Measurements from ENCODE around the gene MAML2. TPM values are rescaled to one million over a fixed set of nuclear protein-coding genes. Genes with fewer than 3 reads are reported as not detected.

The MAML2 gene
- total RNA-seq, 1 experiment from 2014 or later: 2.7 TPM

- Histone ChIP-seq H4K91ac (ENCODE audit: insufficient read length, low read depth, low read length) (no peak overlapping the region), H3K27me3 (ENCODE audit: insufficient read depth, low read length) (no peaks in the 10 kb centered on the region), H3K79me2 (ENCODE audit: insufficient read depth, low read length) (no peaks in the 10 kb centered on the region; the same call in 1 of the 2 replicates), H3K14ac (ENCODE audit: insufficient read depth, low read length) (no peak overlapping the region), H2BK20ac (ENCODE audit: low read depth, low read length, poor library complexity, severe bottlenecking) (no peak overlapping the region), H2BK120ac (ENCODE audit: low read depth, low read length, poor library complexity, severe bottlenecking) (no peak overlapping the region), H3K23me2 (ENCODE audit: insufficient read length, low read depth, low read length, poor library complexity, severe bottlenecking) (no peaks in the 10 kb centered on the region), H3K4ac (ENCODE audit: low read depth, low read length) (no peak overlapping the region), H2AK5ac (ENCODE audit: insufficient read length, low read length) (no peak overlapping the region), H4K20me1 (ENCODE audit: control insufficient read depth, insufficient read depth, insufficient read length) (no peaks in the 10 kb centered on the region), H3K23ac (ENCODE audit: insufficient read length, low read depth, low read length) (no peak overlapping the region), H3K18ac (ENCODE audit: insufficient read length, low read depth, low read length) (no peak overlapping the region), H4K8ac (replicated peaks; ENCODE audit: insufficient read length, low read depth, low read length) (no peak overlapping the region), H3K9me3 (ENCODE audit: control insufficient read depth, low read depth, low read length) (no peaks in the 10 kb centered on the region), H3K56ac (ENCODE audit: insufficient read length, low read depth, low read length) (no peak overlapping the region), H3K9ac (ENCODE audit: extremely low read depth, insufficient read length, low read length) (no peak overlapping the region), H3K4me1 (ENCODE audit: insufficient read depth, low read length) (peaks cover 20% of the 10 kb centered on the region), H2BK12ac (ENCODE audit: insufficient read length, low read depth, low read length) (no peak overlapping the region), H3K79me1 (ENCODE audit: insufficient read depth, low read depth, low read length, poor library complexity, severe bottlenecking) (no peaks in the 10 kb centered on the region), H3T11ph (ENCODE audit: low read length) (no peak overlapping the region), H3K4me2 (ENCODE audit: insufficient read depth, insufficient read length, low read length) (no peak overlapping the region), H2BK5ac (ENCODE audit: insufficient read length, low read length) (no peak overlapping the region), H4K5ac (ENCODE audit: insufficient read length, low read depth, low read length) (no peak overlapping the region), H3K27ac (ENCODE audit: insufficient read length, low read depth, low read length) (no peak overlapping the region), H2AFZ (ENCODE audit: low read length) (no peak overlapping the region), H2BK15ac (ENCODE audit: low read depth, low read length) (no peak overlapping the region)
- Mint-ChIP-seq H3K9me3 (no peaks in the 10 kb centered on the region; a peak in 1 of 5 replicates), H3K36me3 (ENCODE audit: insufficient read depth in 1 of 3, low read depth in 3 of 3) (peaks cover 0 to 4% (median 2%) of the 10 kb centered on the region in 3 experiments; a peak in 1 of 7 replicates), H3K27ac (peak overlapping the region in 2 of 3 experiments; percentile 52 to 89; a peak in 4 of 7 replicates), H3K4me3 (no peak overlapping the region), H3K27me3 (ENCODE audit: low read depth) (no peaks in the 10 kb centered on the region), H3K4me1 (peaks cover 56 to 61% of the 10 kb centered on the region in 2 experiments)
- no peak for TF ChIP-seq CTCF (conservative IDR thresholded peaks at IDR 0.05)
- no CpG with 5 or more reads among the region's 3 CpGs for WGBS (ENCODE audit: extremely low coverage, insufficient read length, low lambda C conversion rate)
- DNase-seq: no peak
Observed at GRCh38 chr11:96195671-96196070, 147.3 kb downstream of the MAML2 start.
